ENCODE data around the gene CPTP. TPM values are rescaled to one million over a fixed set of nuclear protein-coding genes. Genes with fewer than 3 reads are reported as not detected.

The CPTP gene
- total RNA-seq, 2 donors from 2014 or later: 35.8 to 54.0 TPM

DNA sequence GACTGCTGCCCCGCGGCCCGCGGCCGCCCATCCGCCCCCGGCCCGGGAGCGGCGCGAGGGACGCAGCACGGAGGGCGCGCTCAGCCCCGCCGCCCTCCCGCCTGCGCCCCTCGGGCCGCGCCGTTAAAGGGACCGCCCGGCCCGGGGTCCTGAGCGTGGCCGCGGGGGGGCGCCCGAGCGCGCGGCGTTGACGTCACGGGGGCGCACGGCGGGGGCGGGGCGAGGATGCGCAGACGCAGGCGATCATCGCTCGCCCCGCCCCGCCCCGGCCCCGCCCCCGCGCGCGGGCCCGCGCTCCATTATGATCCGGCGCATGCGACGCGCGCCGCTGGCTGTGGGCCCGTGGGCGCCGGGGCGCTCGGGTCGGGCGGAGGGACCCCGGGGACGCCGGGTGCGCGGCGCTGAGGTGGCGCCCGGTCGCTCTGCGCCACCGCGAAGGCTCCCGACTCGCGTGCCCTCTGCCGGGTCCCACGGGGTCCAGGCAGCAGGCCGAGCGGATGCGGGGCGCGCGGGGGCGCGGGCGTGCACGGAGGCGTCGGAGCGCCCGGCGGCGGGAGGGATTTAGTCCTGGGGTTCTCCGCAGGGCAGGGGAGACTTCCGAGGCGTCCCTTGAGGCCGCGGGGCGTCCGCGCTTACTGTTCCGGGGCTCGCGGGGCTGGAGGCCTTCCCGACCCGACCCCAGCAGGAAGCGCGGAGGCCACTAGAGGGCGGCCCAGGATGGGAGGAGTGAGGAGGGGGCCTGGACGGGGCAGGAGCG, 24.8 kb downstream of the CPTP start, which contains the start of gene DVL1:
TSS of gene DVL1 (minus strand) at position 163 of the 757 bp plus-strand sequence. CDS start 353 bp downstream, outside the sequence.
- no peaks in the 10 kb centered on the region for H3K9me3 ChIP-seq
- peak; percentile 33 for DNase-seq (ENCODE audit: low spot score)
- under 1% methylated on average over 26 of the region's 122 CpGs for WGBS
- intact Hi-C loops (cut with DNase I): loop anchor here (5.0 kb wide), 1 partner anchor 42 kb away; the partner anchor contains the start of genes ACAP3 and PUSL1
- peaks cover 14% of the 10 kb centered on the region for H3K4me1 ChIP-seq (replicated peaks)
- H3K27ac ChIP-seq: peak within 1 kb of the TSS; percentile 85 to 87
- no peaks in the 10 kb centered on the region for H3K27me3 ChIP-seq (replicated peaks; ENCODE audit: insufficient read depth)
- no peaks in the 10 kb centered on the region for H3K36me3 ChIP-seq
- peak within 1 kb of the TSS; percentile 74 to 82 for H3K4me3 ChIP-seq
- TF ChIP-seq POLR2A (IDR thresholded peaks at IDR 0.05) (peak; percentile 17), POLR2AphosphoS5 (IDR thresholded peaks at IDR 0.05) (no peak)
- TF ChIP-seq, protein P1, sequence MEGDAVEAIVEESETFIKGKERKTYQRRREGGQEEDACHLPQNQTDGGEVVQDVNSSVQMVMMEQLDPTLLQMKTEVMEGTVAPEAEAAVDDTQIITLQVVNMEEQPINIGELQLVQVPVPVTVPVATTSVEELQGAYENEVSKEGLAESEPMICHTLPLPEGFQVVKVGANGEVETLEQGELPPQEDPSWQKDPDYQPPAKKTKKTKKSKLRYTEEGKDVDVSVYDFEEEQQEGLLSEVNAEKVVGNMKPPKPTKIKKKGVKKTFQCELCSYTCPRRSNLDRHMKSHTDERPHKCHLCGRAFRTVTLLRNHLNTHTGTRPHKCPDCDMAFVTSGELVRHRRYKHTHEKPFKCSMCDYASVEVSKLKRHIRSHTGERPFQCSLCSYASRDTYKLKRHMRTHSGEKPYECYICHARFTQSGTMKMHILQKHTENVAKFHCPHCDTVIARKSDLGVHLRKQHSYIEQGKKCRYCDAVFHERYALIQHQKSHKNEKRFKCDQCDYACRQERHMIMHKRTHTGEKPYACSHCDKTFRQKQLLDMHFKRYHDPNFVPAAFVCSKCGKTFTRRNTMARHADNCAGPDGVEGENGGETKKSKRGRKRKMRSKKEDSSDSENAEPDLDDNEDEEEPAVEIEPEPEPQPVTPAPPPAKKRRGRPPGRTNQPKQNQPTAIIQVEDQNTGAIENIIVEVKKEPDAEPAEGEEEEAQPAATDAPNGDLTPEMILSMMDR (IDR thresholded peaks at IDR 0.05): peak; percentile 33 to 78 (median 54)

DNA sequence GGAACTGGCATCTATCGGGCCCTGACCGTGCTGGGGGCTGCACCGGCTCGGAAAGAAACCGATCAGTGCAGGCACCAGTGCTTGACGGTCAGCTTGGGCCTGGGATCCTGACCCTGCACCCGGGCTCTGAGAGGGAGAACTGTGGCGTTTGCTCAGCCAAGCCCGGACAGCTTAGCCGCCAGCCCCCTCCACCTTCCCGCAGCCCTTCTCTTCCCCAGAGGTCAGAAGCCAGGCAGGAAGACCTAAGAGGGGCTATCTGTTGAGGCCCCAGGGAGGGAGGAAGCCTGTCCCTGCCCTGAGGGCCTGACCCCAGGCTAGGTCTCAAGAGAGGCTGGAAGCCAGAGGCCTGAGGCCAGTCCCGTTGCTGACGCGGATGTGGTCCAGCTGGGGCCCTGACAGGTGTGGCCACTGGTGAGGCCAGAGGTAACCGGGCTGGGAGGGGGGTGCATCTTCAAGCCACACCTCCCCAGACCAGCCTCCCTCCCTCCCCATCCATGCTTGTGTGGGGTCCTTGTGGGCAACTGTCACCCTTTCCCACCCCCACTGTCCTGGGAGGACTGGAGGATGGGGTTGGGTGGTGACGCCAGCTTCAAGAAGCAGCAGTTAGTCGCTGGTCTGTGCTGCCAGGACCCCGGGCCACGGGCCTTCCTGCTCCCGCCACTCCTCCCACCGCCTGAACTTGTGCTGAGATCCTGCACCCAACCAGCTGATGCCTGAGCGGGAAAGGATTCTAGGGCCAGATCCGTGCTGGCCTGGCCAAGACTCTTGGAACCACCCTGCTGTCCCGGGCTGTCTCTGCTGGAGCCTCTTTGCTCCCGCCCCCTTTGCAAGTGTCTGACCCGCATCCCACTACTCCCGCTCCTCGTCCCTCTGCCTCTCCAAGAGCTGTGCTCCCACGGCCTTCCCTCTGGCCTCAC, 27.2 kb downstream of the CPTP start:
- no peak for DNase-seq (ENCODE audit: low spot score)
- Histone ChIP-seq H3K4me1 (replicated peaks) (peaks cover 4% of the 10 kb centered on the region), H3K9me3 (no peaks in the 10 kb centered on the region), H3K36me3 (no peaks in the 10 kb centered on the region), H3K27ac (peak overlapping the region in 1 of 2 donors; percentile 26), H3K27me3 (replicated peaks; ENCODE audit: insufficient read depth) (no peaks in the 10 kb centered on the region), H3K4me3 (no peak overlapping the region)
- TF ChIP-seq, protein P1 (IDR thresholded peaks at IDR 0.05): no peak
- TF ChIP-seq POLR2AphosphoS5 (IDR thresholded peaks at IDR 0.05) (no peak), POLR2A (IDR thresholded peaks at IDR 0.05) (no peak)
- WGBS: 42% methylated on average over 29 of the region's 29 CpGs
- intact Hi-C loops (cut with DNase I): no loop called here

DNA sequence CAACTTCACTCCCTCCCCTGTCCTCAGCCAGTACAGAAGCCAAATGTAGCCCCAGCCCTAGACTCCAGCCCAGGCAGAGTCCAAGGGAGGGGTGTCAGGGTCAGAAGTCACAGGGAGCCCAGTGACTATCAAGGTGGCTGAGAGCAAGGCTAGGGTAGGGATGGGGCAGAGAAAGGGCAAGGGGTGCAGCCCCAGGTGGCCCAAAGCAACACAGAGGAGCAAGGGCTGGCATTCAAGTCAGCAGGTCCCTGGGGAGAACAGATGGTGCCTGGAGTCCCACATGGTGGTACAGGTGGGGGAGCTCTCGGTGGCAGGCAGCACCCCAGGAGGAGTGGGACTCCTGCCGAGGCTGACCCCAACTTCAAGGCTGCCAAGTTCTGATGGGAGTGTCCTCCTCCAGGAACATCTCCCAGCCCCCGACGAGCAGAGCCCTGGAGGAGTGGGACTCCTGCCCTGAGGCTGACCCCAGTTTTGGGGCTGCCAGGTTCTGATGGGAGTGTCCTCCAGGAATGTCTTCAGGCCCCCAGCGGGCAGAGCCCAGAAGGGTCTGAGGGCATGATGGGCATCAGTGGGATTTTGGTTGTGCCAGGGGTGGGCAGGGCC, 28.3 kb downstream of the CPTP start:
- no peaks in the 10 kb centered on the region for H3K4me1 ChIP-seq (replicated peaks)
- no peaks in the 10 kb centered on the region for H3K27me3 ChIP-seq (replicated peaks; ENCODE audit: insufficient read depth)
- H3K36me3 ChIP-seq: no peaks in the 10 kb centered on the region
- WGBS: 44% methylated on average over 3 of the region's 5 CpGs
- intact Hi-C loops (cut with DNase I): no loop called here
- H3K27ac ChIP-seq: no peak overlapping the region
- no peaks in the 10 kb centered on the region for H3K9me3 ChIP-seq
- TF ChIP-seq POLR2AphosphoS5 (IDR thresholded peaks at IDR 0.05): no peak
- TF ChIP-seq, protein P1 (IDR thresholded peaks at IDR 0.05): no peak
- no peak for TF ChIP-seq POLR2A (IDR thresholded peaks at IDR 0.05)
- no peak overlapping the region for H3K4me3 ChIP-seq
- DNase-seq (ENCODE audit: low spot score): no peak

DNA sequence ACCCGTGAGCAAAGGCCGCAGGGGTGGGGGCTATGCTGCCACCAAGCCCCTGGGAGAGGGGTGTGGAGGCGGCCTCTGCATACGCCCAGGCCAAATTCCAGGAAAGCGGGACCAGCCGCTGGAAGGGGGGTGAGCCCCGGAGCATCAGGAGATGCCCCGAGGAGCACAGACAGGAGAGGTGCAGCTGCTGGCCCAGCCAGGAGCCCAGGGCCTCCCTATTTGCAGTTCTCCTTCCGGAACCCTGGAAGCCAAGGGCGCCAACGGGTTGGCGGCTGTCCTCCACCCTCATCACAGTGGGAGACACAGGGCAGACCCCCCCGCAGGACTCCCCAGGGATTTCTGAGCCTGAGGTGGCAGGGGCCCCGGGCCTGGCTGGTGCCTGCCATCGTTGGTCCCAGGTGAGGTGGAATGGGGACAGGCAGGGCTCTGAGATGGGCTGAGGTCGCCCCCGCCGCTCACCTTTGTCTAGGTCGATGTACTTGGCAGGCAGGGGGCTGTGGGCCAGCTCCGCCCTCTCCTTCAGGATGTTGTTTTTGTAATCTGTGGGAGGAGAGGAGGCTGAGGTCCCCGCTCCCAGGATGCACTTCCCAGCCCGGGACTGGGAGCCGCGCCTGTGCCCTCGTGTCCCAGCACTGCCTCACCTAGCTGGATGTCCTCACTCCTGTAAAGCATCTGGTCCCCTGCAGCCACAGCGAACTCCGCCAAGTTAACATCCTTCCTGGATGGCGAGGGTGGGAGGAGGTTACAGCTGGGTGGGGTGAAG, 29.0 kb downstream of the CPTP start:
- 46% methylated on average over 28 of the region's 28 CpGs for WGBS
- Histone ChIP-seq H3K27ac (no peak overlapping the region), H3K4me1 (replicated peaks) (no peaks in the 10 kb centered on the region), H3K4me3 (no peak overlapping the region), H3K27me3 (replicated peaks; ENCODE audit: insufficient read depth) (no peaks in the 10 kb centered on the region), H3K9me3 (no peaks in the 10 kb centered on the region), H3K36me3 (no peaks in the 10 kb centered on the region)
- no peak for TF ChIP-seq POLR2AphosphoS5 (IDR thresholded peaks at IDR 0.05)
- intact Hi-C loops (cut with DNase I): no loop called here
- DNase-seq (ENCODE audit: low spot score): no peak

Data from prostate gland (tissue), 2 donors.